ENCODE measurements around the gene ZNF577.

- no peak for TF ChIP-seq ZNF121 (CRISPR knock-in tag; IDR thresholded peaks at IDR 0.05)
- TF ChIP-seq ZNF772 (CRISPR knock-in tag; IDR thresholded peaks at IDR 0.05): no peak
- TF ChIP-seq EZH2 (conservative IDR thresholded peaks at IDR 0.05; ENCODE audit: low read depth, low read length): no peak
- TF ChIP-seq ZNF510 (CRISPR knock-in tag; IDR thresholded peaks at IDR 0.05; ENCODE audit: low read depth): no peak
- TF ChIP-seq MXI1 (IDR thresholded peaks at IDR 0.05; ENCODE audit: borderline replicate concordance, low read depth, low read length): no peak
- no peak for TF ChIP-seq CTCF (CRISPR knock-in tag; IDR thresholded peaks at IDR 0.05)
Observed at GRCh38 chr19:51889934-51890333, 2.2 kb upstream of the ZNF577 start.
